ENCODE data around the gene LENG9.

The LENG9 gene

DNA sequence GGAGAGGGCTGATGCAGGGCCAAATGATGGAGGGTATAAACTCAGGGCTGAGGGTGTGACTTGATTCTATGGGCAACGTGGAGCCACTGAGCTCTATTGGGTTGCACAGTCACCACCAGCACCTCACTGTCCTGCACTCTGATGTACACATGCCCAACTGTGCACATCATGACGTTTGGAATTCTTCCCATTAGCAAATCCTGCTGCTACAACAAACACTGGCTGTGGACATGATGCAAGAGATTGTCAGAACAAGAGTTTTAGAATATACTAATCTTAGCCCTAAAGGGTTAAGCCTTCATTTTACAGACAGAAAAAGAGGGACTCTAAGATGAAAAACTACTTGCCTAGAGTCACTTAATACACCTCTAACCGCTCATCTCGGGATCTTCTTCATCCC lies 50.7 kb downstream of the LENG9 start:
- Mint-ChIP-seq H3K9me3 (peaks cover 4 to 15% of the 10 kb centered on the region in 2 donors), H3K4me1 (peaks cover 12 to 15% of the 10 kb centered on the region in 2 donors), H3K27me3 (peaks cover 45 to 51% of the 10 kb centered on the region in 2 donors), H3K4me3 (no peak overlapping the region), H3K27ac (no peak overlapping the region), H3K36me3 (peaks cover 0 to 9% of the 10 kb centered on the region in 2 donors)
- ATAC-seq (replicated peaks) = no peak
- no peak for DNase-seq

Data from stimulated activated naive B cell treated with anti-CD40 and anti-IgM and Interleukin-4, amounts not matched to agents 10 μg/mL and 1 μg/mL and 100 μg/mL, for 72 hours (primary cell).